Fibroblast of lung (primary cell): ENCODE measurements around the gene FBN1.

Source experiments
- CTCF ChIP-seq, 2 donors: IDR thresholded peaks in 1 of 2; conservative IDR thresholded peaks in 1 of 2; 1 replicate in 1 of 2; 2 replicates in 1 of 2; pipeline ENCODE4 v1.5.1; 2011 to 2012; ENCODE audit warnings: low read length in 2 of 2, control low read depth in 1 of 2, inconsistent platforms in 1 of 2, low read depth in 1 of 2, mild to moderate bottlenecking in 1 of 2
- EZH2 ChIP-seq: IDR thresholded peaks from 2 replicates; pipeline ENCODE4 v1.5.1; 2012; ENCODE audit warnings: low read length, control low read depth, mild to moderate bottlenecking; ENCODE audit errors: missing control alignments

- no peak for TF ChIP-seq CTCF (conservative IDR thresholded peaks at IDR 0.05 in 1 of 2, IDR thresholded peaks at IDR 0.05 in 1 of 2; ENCODE audit: low read depth in 1 of 2, low read length in 2 of 2)
- TF ChIP-seq EZH2 = no peak
Measured at GRCh38 chr15:48478581-48478980, 166.9 kb downstream of the FBN1 start.
